Measurements from ENCODE around the gene LRTM1. TPM values are rescaled to one million over a fixed set of nuclear protein-coding genes. Genes with fewer than 3 reads are reported as not detected.

The LRTM1 gene
- total RNA-seq, 4 donors from 2014 or later = not detected

- DNase-seq = no peak
- TF ChIP-seq POLR2A (IDR thresholded peaks at IDR 0.05) = no peak
- no peak for TF ChIP-seq CTCF (IDR thresholded peaks at IDR 0.05)
- no peaks in the 10 kb centered on the region for H3K9me3 ChIP-seq
- no peaks in the 10 kb centered on the region for H3K4me1 ChIP-seq
- H3K4me3 ChIP-seq = no peak overlapping the region
- intact Hi-C loops (cut with DNase I; ENCODE audit: low total_unique reads) = no loop called here
- H3K36me3 ChIP-seq = no peaks in the 10 kb centered on the region
- no peaks in the 10 kb centered on the region for H3K27me3 ChIP-seq
- H3K27ac ChIP-seq = peak overlapping the region in 1 of 2 donors; percentile 80
Measured at GRCh38 chr3:54889731-54890130, 38.1 kb downstream of the LRTM1 start.

- Histone ChIP-seq H3K9me3 (no peaks in the 10 kb centered on the region), H3K27ac (peak overlapping the region in 1 of 2 donors; percentile 80), H3K36me3 (no peaks in the 10 kb centered on the region), H3K4me1 (no peaks in the 10 kb centered on the region), H3K27me3 (no peaks in the 10 kb centered on the region), H3K4me3 (no peak overlapping the region)
- intact Hi-C loops (cut with DNase I; ENCODE audit: low total_unique reads) = no loop called here
- TF ChIP-seq POLR2A (IDR thresholded peaks at IDR 0.05) (no peak), CTCF (IDR thresholded peaks at IDR 0.05) (no peak)
- DNase-seq = no peak
Measured at GRCh38 chr3:54888873-54889272, 39.0 kb downstream of the LRTM1 start.

GRCh38 chr3:54888162-54888561 is 39.7 kb downstream of the LRTM1 start:
- no peak overlapping the region for H3K27ac ChIP-seq
- H3K9me3 ChIP-seq = no peaks in the 10 kb centered on the region
- no peaks in the 10 kb centered on the region for H3K27me3 ChIP-seq
- intact Hi-C loops (cut with DNase I; ENCODE audit: low total_unique reads) = no loop called here
- H3K4me3 ChIP-seq = no peak overlapping the region
- no peaks in the 10 kb centered on the region for H3K4me1 ChIP-seq
- no peaks in the 10 kb centered on the region for H3K36me3 ChIP-seq
- TF ChIP-seq CTCF (IDR thresholded peaks at IDR 0.05) (no peak), POLR2A (IDR thresholded peaks at IDR 0.05) (no peak)
- DNase-seq = no peak

GRCh38 chr3:54882129-54882833 is 45.6 kb downstream of the LRTM1 start:
- no peak overlapping the region for H3K4me3 ChIP-seq
- no peaks in the 10 kb centered on the region for H3K4me1 ChIP-seq
- TF ChIP-seq POLR2A (IDR thresholded peaks at IDR 0.05) = no peak
- no peak for TF ChIP-seq CTCF (IDR thresholded peaks at IDR 0.05)
- H3K27me3 ChIP-seq = no peaks in the 10 kb centered on the region
- H3K36me3 ChIP-seq = no peaks in the 10 kb centered on the region
- peak overlapping the region in 1 of 2 donors; percentile 35 for H3K27ac ChIP-seq
- H3K9me3 ChIP-seq = no peaks in the 10 kb centered on the region
- DNase-seq = no peak
- intact Hi-C loops (cut with DNase I; ENCODE audit: low total_unique reads) = no loop called here

GRCh38 chr3:54878145-54878544 is 49.7 kb downstream of the LRTM1 start:
- Histone ChIP-seq H3K27me3 (no peaks in the 10 kb centered on the region), H3K4me1 (no peaks in the 10 kb centered on the region), H3K36me3 (no peaks in the 10 kb centered on the region), H3K9me3 (no peaks in the 10 kb centered on the region), H3K4me3 (no peak overlapping the region), H3K27ac (no peak overlapping the region)
- TF ChIP-seq POLR2A (IDR thresholded peaks at IDR 0.05) = no peak
- no peak for TF ChIP-seq CTCF (IDR thresholded peaks at IDR 0.05)
- intact Hi-C loops (cut with DNase I; ENCODE audit: low total_unique reads) = no loop called here
- DNase-seq = no peak

All from uterus (tissue), 4 donors.